NCI-H2171 treated with DMSO at 0.1 percent for 48 hours (cell line): ENCODE measurements around the gene IDH3A.
A peak's percentile ranks its signal among the peaks of the same experiment; 100 is the strongest.

ENCODE experiments used
- DNase-seq: peaks from one replicate; lab custom pipeline; 2025; lab: John Stamatoyannopoulos, UW

The IDH3A gene

DNA sequence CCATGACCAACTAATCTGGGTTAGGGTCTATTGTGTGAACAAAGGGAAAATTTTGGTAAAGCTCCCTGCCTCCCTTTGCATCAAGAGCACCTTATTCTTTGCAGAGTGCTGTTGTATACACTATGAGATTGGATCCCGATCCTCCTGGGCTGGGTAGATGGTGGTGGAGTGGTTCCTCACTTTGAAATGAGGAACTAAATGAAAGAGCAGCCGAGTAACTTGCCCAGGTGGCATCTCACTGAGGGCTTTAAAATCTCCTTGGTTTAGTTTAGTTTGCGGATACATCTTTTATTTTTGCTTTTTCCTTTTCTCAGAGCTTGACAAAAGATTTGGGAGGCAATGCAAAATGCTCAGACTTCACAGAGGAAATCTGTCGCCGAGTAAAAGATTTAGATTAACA, 19.4 kb downstream of the IDH3A start:
- no peak for DNase-seq

DNA sequence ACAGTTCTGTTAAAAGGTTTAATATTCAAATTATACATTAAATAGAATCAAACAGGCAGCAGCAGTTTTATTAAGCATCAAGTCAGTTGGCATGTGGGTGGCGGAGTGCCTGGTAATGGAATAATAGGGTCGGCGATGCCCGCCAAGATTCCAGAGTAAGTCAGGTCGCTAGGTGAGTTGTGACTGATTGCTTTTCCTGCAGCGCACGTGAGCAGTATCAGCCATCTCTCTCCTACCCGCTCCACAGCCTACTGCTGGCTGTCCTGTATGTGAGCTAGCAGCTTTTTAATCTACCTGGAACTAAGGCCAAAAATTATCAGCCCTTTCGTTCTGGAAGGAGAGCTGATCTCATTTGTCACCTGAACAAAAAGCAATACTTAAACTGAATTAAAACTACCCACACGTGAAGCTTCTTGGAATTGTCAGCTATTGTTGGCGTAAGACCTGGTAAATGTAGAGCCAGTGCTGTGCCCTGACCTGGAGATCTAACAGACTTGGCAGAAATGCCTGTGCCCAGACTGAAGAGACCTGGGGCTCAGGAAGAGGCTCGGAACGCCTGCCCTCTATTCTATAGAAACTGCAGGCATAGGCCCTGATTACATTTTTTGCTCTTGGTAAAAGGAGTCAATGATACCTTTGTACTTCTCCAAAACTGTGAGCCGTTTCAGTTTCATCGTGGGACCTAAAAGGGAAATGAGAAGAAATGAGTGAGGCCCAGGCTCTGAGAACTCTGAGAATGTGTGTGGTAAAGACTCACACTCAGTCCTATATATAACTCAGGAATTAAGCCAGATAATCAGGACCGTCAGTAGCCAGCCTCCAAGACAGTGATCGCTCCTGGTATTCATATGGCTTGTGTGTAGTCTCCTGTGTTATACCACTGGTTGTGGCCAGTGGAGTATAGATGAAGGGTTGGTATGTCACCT, 21.9 kb downstream of the IDH3A start:
- DNase-seq = no peak

DNA sequence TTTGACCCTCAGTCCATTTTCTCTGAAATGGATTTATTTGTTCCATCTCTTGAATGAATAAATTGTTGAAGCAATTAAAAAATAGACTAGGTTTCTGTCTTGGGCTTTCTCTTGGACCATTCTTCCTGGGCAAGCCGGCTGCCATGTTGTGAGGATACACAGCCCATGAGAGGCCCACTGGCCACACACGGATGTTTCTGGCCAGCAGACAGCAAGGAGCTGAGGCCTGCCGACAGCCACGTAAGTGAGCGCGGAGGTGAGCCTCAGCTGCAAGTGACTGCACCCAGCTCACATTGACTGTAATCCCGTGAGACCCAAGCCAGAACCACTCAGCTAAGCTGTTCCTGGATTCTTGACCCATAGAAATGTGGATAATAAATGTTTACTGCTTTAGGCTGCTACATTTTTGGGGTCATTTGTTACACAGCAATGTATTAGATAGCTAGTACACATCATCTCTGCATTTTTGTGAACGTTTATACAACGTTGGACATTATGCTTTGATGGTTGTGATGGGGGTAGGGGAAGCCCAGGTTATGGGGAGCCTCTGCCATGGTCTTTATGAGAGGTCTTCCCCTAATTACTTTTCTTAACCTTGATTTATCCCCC, 22.8 kb downstream of the IDH3A start:
- DNase-seq = no peak

DNA sequence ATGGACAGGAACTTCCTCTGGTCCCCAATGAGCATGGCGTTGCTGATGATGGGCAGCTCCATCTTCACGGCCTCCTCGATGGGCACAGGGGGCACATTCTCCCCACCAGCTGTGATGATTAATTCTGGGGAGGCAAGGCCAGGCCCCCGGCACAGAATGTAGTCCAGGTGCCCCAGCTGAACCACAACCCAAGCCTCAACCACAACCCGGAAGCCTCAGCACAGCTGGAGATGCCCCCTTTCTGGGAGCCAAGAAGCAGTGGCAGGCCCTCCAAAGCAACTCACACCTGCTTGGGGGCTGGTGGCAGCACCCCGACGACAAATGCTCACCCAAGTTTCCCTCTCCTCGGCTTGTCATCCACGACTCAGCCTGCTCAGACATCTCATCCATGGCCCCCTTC, 25.2 kb downstream of the IDH3A start:
- DNase-seq = no peak

DNA sequence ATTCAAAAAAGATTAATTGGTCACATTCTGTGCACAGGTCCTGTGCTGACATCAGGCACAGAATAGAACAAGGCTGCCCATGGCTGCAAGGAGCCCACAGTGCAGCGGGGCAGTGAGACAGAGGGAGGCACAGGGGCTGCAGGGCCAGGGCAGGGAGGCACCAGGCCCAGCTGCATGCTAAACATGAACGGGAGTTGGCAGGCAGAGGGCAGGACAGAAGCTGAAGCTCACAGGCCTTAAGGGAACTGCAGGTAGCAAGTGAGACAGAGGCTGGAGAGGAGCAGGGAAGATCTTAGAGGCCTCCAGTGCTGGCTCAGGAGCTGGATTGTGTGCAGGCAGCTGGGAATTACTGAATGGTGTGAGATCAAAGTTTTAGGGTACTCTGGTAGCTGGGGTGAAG, 26.2 kb downstream of the IDH3A start:
- no peak for DNase-seq

DNA sequence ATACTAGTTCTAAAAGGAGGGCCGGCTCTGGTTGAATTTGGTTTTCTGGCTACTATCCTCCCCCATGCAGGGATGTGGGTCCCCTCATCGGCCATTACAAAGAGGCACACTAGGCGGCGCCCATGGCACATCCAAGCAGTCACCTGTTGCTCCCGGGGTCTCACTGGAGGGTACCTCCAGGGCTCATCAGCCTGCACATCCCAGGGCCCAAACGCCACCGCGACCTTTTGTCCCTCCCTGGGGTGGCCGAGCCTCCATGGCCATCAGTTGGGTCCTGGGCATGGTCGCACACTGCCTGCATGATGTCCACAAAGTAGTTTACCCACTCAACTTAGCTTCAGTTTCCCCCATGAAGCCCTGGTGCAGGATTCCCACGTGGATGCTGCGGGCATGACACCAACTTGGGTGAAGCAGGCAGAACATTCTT, 28.3 kb downstream of the IDH3A start:
- no peak for DNase-seq

DNA sequence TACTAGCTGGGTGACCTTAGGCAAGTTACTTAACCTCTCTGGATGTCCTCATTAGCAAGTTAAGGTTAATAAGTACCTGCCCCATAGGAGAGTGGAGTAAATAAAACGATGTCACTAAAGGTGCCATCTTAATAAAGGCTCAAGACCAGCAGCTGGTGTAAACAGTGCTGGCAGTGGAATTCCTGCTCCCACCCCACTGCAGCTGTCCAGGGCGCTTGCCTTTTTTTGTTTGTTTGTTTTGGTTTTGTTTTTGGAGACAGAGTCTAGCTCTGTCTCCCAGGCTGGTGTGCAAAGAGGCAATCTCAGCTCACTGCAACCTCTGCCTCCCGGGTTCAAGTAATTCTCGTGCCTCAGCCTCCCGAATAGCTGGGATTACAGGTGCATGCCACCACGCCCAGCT, 28.9 kb downstream of the IDH3A start:
- no peak for DNase-seq

DNA sequence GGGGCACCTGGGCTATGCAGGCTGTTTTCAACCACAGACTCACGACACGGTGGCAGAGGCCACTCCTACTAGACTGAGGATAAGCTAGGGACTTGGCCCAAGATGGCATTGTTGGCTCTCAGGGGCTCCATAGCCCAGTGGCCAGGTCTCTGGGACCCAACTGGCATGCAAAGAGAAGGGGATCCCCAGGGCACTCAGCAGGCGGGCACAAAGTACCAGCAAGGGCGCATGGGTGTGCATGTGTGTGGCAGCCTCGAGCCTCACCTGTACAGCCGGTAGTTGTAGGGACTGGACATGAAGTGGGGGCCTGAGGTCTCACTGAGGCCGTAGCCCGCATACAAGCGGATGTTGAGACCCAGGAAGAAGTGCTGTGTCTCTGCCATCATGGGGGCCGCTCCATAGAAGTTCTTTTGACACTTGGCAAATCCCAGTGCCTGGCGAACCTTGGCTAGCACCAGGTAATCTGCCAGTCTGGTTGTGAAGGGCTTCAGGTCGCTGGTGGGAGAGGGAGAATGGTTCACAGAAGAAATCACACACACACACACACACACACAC, 30.2 kb downstream of the IDH3A start:
- no peak for DNase-seq

DNA sequence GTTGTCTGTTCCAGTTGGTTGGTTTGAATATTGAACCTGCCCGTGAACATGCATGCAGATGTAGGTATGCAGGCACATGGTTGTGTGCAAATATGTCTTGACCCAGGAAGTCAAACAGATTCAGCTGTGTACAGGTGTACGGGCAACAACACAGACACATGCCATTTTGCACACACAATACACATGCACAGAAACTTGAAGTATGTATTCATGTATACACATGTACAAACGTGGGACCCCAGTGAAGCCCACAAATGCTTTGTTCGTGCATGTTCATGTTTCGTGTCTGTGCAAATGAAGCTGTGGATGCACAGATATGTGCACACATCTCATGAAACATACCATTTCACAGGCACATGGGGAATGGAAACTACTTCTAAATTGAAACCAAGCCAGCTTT, 30.7 kb downstream of the IDH3A start:
- DNase-seq = no peak

DNA sequence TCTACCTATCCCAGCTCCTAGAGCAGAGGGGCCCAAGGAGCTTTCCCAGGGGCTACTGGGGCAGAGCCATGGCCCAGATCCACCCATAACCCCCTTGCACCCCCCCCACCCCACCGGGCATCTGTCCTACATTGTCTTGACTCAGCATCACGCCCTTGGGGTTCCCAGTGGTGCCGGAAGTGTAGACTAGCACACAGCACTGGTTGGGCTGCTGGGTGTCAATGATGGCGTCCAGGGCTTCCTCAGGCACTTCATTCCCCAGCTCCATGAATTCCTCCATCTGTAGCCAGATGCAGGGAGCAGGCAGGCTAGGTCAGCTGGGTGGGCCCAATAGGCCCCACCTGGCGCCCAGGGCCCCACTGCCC, 33.2 kb downstream of the IDH3A start:
- no peak for DNase-seq

DNA sequence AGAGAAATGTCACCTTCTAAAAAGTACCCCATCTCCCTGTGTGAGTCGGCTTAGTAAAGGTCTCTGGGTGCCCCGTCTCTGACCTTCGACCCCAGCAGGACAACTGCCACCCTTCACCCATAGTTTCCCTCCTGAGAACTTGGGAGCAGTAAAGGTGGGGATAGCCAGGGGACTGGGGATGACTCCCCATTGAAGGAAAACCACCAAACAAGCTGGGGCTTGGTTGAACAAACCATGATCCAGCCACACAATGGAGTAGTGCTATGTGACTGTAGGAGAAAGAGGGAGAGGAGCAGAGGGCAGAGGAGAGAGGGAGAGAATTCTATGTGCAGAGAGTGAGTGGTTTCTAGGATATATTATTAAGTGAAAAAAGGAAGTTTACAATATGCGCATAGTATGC, 33.7 kb downstream of the IDH3A start:
- no peak for DNase-seq

DNA sequence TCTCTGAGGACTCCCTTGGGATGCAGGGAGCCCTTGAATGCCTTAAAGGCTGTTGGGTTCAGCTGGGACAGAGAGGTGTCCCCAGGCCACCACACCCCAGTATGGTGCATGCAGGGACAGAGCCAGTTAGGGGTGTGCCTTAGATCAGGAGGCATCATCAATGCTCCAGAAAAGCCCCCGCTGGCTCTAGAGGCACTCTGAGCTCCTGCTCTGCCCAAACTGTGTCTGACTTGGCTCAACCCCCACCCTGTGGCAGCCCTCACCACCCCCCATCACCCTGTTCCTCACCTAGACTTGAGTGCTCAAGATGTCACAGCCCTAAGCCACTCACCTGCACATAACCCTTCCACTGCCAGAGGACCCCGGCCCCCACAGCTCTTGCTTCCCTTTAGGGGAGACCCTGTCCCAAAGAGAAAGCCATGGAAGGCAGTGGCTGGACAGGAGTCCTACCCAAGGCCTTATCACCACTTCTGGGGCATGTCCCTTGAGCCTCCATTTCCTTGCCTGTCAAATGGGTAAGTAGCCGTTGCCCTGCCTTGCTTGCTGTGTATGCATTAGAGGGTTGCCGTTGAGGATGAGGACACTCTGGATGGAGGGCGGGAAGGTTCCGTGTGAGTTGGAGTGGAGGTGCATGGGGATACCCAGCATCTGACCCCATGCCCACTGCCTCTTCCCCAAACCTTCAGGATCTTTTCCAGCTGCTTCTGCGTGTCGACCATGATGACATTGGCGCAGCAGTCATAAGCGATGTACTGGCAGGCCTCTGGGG, 43.8 kb downstream of the IDH3A start:
- no peak for DNase-seq

DNA sequence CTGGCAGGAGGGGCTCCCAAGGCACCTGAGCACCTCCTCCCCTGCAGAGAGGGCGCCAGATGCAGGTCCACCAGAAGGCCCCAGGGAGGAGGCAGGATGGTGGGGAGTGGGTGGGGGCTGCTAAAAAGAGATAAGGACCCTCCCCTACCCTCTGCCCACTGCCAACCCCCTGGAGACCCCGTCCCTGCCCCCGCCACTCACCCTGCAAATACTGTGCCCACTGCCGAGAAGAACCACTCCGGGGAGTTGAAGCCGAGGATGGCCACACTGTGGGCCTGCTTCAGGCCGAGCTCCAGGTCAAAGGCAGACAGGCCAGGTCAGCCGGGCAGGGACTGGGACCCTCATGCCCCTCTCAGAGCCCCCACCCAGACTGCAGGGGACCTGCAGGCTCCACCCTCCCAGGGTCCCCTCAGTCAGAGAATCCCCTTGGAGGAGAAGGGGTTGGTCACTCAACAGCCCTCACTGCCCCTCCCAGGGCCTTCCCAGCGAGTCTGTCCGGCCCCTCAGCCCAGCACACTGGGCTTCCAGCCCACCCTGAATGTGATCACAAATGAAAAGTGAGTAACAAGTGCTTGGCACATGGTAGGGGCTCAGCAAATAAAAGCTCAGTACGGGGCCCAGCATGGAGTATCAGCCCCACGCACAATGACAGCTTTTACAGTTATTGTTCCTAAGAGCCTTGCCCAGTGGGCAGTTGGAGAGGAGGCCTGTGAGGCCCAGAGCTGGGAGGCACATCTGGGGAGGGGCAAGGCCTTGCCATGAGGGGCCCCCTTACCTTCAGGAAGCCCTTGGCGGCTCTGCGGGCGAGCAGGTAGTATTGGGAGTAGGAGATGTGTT, 44.8 kb downstream of the IDH3A start:
- no peak for DNase-seq

DNA sequence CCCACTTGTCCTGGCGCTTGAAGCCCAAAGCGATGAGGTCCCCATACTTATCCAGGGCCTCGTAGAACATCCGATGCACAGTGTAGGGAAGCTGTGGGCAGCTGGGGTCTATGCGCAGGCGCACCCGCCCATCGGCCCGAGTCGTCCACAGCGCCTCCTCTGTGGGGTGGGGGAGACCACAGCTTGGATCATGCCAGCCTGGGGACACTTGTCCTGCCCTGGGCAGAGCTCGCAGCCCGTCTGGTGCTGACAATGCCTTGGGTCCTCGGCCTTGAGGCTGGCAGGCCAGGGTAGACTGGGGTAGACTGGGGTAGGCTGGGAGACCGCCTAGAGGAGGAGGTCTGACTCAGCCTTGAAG, 45.4 kb downstream of the IDH3A start:
- no peak for DNase-seq

DNA sequence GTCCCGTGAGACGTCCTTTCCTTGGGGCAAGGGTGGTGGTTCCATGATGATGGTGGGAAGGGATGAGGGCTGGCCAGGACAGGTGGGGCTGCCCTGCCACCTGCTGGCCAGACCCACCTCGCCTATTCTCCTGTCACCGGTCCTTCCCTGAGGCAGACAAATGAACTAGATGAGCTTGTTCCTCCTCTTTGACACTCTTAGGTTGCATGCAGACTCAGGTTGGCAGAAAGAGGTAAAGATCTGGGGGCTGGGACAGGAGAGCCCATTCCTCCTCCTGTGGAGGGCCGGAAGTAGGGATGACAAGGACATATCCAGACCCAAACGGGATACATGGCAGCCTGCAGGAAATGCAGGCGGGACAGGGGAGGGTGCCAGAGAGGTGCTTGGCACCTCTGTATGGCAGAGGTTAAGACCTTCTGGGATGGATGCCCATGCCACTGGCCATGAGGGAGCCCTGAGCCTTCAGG, 46.6 kb downstream of the IDH3A start:
- peak; percentile 15 for DNase-seq

DNA sequence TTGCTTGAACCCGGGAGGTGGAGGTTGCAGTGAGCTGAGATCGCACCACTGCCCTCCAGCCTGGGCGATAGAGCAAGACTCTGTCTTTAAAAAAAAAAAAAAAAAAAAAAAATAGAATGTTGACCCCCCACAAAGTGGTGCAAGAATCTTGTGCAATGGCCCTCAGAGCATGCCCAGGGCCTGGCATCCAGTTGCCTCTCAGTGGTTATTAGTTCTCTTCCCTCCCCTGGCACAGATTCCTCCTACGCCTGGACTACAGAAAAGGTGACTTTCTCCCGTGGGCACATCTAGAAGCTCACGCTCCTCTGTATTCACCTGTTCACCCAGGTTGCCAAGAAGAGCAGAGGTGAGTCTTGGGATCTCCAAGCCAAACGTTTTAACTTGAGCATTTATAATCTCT, 48.5 kb downstream of the IDH3A start:
- DNase-seq = no peak

DNA sequence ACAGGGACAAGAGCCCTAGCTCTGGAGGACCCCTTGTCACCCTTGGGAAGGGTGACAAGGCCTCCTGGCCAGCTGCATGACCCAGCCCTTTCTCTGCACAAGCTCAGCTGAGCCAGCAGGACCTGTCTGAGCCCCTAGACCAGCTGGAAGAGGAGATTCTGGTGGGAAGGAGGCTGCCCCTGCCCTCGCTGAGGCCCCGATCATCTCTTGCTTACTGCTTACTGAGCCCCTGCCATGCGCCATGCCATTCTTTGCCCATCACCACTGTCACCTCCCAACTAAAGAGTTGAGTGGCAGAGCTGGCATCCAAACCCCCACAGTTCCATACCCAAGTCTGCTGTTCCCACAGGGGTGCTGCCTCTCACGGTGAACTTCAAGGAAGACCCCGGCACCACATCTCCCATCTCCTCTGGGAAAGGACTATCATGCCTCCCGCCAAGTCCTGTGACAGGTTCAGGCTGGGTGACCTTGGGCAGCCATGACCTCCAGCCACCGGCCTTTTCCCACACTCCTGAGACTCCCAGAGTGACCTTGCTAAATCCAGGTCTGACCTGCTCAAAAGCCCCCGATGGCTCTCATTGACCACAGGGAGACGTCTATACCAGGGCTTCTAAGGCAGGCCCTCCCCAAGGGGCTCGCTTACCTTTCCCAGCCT, 51.2 kb downstream of the IDH3A start:
- DNase-seq = no peak

DNA sequence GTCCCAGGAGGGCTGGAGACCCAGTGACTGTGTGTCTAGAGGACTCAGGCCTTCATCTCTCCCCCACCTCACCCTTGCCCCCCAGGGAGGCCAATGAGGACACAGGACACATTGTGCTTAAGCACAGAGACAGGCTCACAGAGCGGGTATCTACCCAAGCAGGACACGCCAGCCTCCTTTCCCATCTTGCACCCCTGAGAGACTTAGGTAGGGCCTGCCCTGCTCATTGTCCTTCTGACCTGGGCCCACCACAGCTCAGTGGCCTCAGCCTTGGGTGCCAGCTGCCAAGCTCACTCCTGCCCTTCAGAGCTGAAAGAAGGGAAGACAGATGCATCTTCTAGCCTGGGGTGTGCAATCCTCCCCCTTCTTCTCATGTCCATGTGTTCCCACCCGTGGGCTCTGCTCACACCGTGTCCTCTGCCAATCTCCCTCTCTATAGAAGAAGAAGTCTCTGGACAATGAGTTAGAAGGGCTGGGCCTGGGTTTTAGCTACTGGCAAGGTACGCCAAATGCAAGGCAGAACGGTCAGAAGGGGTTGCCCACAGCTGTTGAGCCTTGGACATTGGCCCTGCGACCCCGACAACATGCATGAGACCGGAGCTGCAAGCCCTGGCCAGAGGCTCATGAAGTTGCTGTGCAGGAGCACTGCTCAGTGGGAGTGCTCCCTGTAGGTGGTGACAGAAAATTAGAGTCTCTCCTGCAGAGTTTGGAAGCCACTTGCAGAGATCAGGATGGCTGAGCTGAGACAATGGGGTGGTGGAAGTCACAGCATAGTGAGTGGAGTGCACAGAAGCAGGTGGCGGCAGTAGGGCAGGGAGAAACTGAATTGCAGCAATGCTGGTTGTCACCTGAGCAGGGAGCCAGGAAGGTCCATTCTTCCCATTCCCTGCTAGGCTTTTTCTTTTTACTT, 52.4 kb downstream of the IDH3A start:
- no peak for DNase-seq

DNA sequence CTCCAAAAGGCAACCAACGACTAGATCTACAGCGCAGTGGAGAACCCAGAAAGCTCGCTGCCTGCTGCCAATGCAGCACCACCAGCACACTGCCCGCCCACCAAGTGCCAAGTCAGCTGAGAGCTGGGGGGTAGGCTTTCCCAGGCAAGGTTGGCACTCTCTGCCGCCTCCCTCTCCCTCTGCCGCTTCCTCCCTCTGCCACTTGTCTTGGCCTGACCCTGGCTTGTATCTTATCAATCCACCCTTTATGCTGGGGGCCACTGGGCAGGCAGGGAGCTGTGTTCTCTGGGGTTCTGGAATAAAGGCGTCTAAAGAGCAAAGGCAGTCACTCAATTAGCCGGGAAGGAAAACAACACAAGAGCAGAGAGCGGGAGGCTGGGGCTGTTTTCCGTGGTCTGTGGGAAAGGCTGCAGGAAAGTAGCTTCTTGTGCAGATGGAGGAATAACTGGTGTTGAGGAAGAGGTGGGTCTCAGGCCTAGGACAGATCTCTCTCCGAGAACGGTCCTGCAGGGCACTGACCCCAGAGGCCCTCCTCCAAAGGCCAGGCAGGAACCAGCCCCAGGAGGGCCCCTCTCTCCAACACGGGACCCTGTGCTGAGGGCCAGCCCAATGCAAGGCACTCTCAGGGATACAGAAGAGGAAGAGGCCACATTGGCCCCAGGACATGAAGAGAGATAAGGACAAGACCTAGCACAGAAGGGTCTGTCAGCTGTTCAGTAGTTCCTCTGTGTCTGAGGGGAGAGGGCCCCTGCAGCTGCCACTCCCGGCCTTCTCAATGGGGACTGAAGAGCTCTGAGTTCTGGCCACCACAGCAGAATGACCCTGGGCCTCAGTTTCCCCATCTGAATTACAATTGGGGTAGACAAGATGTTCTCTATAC, 54.4 kb downstream of the IDH3A start:
- DNase-seq = no peak
